ENCODE measurements around the gene MPHOSPH9. TPM values are rescaled to one million over a fixed set of nuclear protein-coding genes. Genes with fewer than 3 reads are reported as not detected.

Gene MPHOSPH9
- total RNA-seq, 1 donor from 2014 or later = 302 TPM

DNA sequence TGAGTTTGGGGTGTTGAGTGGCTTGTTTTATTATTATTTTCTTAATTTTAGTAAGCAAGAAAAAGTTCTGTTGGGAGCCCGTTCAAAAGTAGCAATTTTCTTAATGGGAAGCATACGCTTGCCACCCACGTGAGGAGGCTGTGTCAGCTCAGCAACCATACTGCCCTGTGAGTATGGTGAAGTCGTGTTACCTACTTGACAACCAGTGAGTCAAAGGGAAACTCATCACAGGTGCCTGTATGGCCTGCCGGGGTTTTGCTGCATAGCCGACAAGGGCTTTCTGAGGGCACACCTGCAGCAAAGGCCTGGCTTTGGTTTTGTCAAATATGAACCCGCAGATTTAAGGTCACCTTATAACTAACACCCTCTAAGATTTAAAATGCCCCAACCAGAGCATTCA, 113.1 kb downstream of the MPHOSPH9 start:
- Mint-ChIP-seq H3K9me3 (no peaks in the 10 kb centered on the region), H3K4me1 (peaks cover 16% of the 10 kb centered on the region), H3K4me3 (no peak overlapping the region), H3K27me3 (ENCODE audit: insufficient read depth, low read depth) (peaks cover 4% of the 10 kb centered on the region), H3K27ac (no peak overlapping the region), H3K36me3 (no peaks in the 10 kb centered on the region)
- Histone ChIP-seq H3K4me1 (no peaks in the 10 kb centered on the region), H3K4me2 (no peak overlapping the region), H4K20me1 (ENCODE audit: low read depth) (no peaks in the 10 kb centered on the region), H3K9ac (no peak overlapping the region), H3K36me3 (no peaks in the 10 kb centered on the region), H2AFZ (replicated peaks) (no peak overlapping the region), H3K27me3 (peaks cover 29% of the 10 kb centered on the region), H3K27ac (no peak overlapping the region), H3K9me3 (ENCODE audit: low read depth) (no peaks in the 10 kb centered on the region), H3K79me2 (ENCODE audit: low read depth) (no peaks in the 10 kb centered on the region), H3F3A (ENCODE audit: low read depth) (peaks cover 23% of the 10 kb centered on the region), H3K4me3 (no peak overlapping the region)
- TF ChIP-seq EZH2 (IDR thresholded peaks at IDR 0.05) (no peak), CTCF (IDR thresholded peaks at IDR 0.05) (no peak), EZH2phosphoT487 (IDR thresholded peaks at IDR 0.05) (no peak)
- no peak for DNase-seq (ENCODE audit: low spot score)

DNA sequence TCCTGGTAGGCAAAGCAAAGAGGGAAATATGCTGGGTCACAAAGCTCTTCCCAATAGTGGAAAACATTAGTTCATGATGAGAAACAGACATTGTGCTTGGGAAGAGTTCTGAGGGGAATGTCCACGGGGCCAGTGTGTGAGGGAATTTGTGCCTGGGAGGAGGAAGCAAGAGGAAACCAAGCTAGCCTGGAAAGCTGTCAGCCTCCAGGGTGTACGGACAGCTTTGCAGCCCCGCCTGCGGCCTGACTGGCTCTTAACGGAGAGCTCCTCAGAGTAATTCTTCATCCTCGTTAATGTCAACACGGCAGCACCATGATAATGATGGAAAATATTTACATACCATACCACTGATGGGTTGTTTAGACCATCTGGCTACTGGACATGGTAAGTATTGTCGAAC, 114.4 kb downstream of the MPHOSPH9 start:
- Mint-ChIP-seq H3K27ac (no peak overlapping the region), H3K36me3 (no peaks in the 10 kb centered on the region), H3K4me3 (no peak overlapping the region), H3K4me1 (peaks cover 19% of the 10 kb centered on the region), H3K9me3 (no peaks in the 10 kb centered on the region), H3K27me3 (ENCODE audit: insufficient read depth, low read depth) (peaks cover 4% of the 10 kb centered on the region)
- no peaks in the 10 kb centered on the region for H3K4me1 ChIP-seq
- no peaks in the 10 kb centered on the region for H3K9me3 ChIP-seq (ENCODE audit: low read depth)
- H3K9ac ChIP-seq = no peak overlapping the region
- no peaks in the 10 kb centered on the region for H3K79me2 ChIP-seq (ENCODE audit: low read depth)
- DNase-seq (ENCODE audit: low spot score) = no peak
- H3K27ac ChIP-seq = no peak overlapping the region
- H2AFZ ChIP-seq (replicated peaks) = no peak overlapping the region
- no peaks in the 10 kb centered on the region for H4K20me1 ChIP-seq (ENCODE audit: low read depth)
- peak overlapping the region; percentile 19 for H3K4me2 ChIP-seq
- peaks cover 23% of the 10 kb centered on the region for H3F3A ChIP-seq (ENCODE audit: low read depth)
- peaks cover 29% of the 10 kb centered on the region for H3K27me3 ChIP-seq
- H3K4me3 ChIP-seq = no peak overlapping the region
- H3K36me3 ChIP-seq = no peaks in the 10 kb centered on the region
- TF ChIP-seq EZH2phosphoT487 (IDR thresholded peaks at IDR 0.05) (no peak), CTCF (IDR thresholded peaks at IDR 0.05) (no peak), EZH2 (IDR thresholded peaks at IDR 0.05) (no peak)

DNA sequence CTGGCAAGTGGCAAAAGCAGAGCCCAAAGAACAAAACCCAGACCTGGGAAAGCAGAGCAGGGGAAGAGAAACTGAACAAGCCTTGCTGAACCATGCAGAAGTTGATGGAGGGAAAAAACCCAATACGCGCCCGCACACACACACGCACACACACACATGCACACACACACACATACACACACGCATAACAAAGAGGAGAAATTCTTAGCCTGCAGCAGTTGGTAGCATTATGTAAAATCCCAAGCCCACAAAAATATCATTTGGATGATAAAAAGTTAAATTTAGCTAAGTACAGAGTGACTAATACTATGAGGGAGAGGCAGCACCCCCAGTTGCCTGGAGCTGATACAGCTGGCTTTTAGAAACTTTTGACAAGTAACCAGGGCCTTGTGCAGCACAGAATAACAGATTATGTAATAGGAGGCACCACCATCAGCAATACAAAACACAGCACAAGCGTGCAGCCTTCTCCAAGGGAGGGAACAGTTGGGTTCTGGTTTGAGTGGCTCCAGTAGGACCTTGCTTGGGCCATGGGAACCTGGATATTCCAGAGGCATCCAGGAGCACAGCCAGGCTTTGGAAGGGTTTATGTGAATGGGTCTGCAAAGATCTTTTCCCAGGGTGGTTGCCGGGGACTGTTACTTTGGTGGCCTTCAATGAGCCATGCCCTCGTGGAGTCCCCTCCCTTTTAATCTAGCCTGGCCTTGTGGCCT, 117.4 kb downstream of the MPHOSPH9 start:
- H4K20me1 ChIP-seq (ENCODE audit: low read depth) = no peaks in the 10 kb centered on the region
- Mint-ChIP-seq H3K4me1 (peaks cover 49% of the 10 kb centered on the region), H3K27me3 (ENCODE audit: insufficient read depth, low read depth) (peaks cover 7% of the 10 kb centered on the region)

More for the DNA sequence above, 117.4 kb downstream of the MPHOSPH9 start:
- no peak for DNase-seq (ENCODE audit: low spot score)
- Mint-ChIP-seq H3K9me3 (no peaks in the 10 kb centered on the region), H3K36me3 (no peaks in the 10 kb centered on the region), H3K4me3 (no peak overlapping the region), H3K27ac (peak overlapping the region; percentile 47)
- H3K79me2 ChIP-seq (ENCODE audit: low read depth) = no peaks in the 10 kb centered on the region
- H3K4me3 ChIP-seq = no peak overlapping the region
- no peak overlapping the region for H2AFZ ChIP-seq (replicated peaks)
- H3K36me3 ChIP-seq = no peaks in the 10 kb centered on the region
- H3K9ac ChIP-seq = no peak overlapping the region
- H3F3A ChIP-seq (ENCODE audit: low read depth) = peaks cover 25% of the 10 kb centered on the region
- TF ChIP-seq EZH2phosphoT487 (IDR thresholded peaks at IDR 0.05) = no peak
- no peak for TF ChIP-seq CTCF (IDR thresholded peaks at IDR 0.05)
- TF ChIP-seq EZH2 (IDR thresholded peaks at IDR 0.05) = no peak
- H3K4me1 ChIP-seq = peaks cover 6% of the 10 kb centered on the region
- H3K27ac ChIP-seq = no peak overlapping the region
- no peaks in the 10 kb centered on the region for H3K9me3 ChIP-seq (ENCODE audit: low read depth)
- peaks cover 24% of the 10 kb centered on the region for H3K27me3 ChIP-seq
- no peak overlapping the region for H3K4me2 ChIP-seq

Data from neural progenitor cell (in vitro differentiated cells).